ENCODE data around the gene NFYC. TPM values are rescaled to one million over a fixed set of nuclear protein-coding genes. Genes with fewer than 3 reads are reported as not detected.

NFYC gene
- total RNA-seq, 2 donors from 2014 or later: 43.6 to 59.0 TPM

DNA sequence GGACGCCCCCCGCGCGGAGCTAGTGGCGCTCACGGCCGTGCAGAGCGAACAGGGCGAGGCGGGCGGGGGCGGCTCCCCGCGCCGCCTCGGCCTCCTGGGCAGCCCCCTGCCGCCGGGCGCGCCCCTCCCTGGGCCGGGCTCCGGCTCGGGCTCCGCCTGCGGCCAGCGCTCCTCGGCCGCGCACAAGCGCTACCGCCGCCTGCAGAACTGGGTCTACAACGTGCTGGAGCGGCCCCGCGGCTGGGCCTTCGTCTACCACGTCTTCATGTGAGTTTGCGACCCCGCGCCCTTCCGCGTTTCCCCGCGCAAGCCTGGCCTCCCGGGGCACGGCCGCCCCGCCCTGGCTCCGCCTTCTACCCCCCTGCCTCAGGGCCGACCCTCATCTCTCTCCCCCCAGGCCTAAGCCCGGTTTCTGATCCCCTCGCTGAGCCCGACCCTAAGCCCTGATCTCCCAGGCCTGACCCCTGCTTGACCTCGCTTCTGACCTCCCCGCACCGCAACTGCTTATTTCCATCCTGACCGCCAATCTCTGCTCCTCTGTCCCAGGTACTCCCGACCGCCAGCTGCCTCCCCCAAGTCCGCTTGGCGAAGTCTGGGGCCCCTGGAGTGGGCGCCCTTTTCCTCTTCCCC lies 92.8 kb downstream of the NFYC start:
- 14 to 15% methylated on average over 35 to 63 of the region's 63 CpGs for WGBS, 2 experiments (ENCODE audit: insufficient coverage in 1 of 2, insufficient read length in 1 of 2)
- DNase-seq: peak; percentile 81
- Histone ChIP-seq H3K36me3 (ENCODE audit: control insufficient read depth, insufficient read depth, low read length) (no peaks in the 10 kb centered on the region), H3K27ac (ENCODE audit: low read depth, low read length) (no peak overlapping the region), H3K9me3 (ENCODE audit: control insufficient read depth, low read length) (no peaks in the 10 kb centered on the region), H3K4me3 (ENCODE audit: low read length) (no peak overlapping the region), H3K27me3 (ENCODE audit: control insufficient read depth, insufficient read depth, low read length, poor library complexity, severe bottlenecking) (peaks cover 55% of the 10 kb centered on the region), H3K9ac (ENCODE audit: extremely low read depth, low read length, poor library complexity, severe bottlenecking) (no peak overlapping the region), H3K4me1 (ENCODE audit: control insufficient read depth, insufficient read depth, low read length) (no peaks in the 10 kb centered on the region)
- no peak overlapping the region for H3K27ac Mint-ChIP-seq
- H3K4me1 Mint-ChIP-seq: peaks cover 13% of the 10 kb centered on the region
- TF ChIP-seq, protein P1, sequence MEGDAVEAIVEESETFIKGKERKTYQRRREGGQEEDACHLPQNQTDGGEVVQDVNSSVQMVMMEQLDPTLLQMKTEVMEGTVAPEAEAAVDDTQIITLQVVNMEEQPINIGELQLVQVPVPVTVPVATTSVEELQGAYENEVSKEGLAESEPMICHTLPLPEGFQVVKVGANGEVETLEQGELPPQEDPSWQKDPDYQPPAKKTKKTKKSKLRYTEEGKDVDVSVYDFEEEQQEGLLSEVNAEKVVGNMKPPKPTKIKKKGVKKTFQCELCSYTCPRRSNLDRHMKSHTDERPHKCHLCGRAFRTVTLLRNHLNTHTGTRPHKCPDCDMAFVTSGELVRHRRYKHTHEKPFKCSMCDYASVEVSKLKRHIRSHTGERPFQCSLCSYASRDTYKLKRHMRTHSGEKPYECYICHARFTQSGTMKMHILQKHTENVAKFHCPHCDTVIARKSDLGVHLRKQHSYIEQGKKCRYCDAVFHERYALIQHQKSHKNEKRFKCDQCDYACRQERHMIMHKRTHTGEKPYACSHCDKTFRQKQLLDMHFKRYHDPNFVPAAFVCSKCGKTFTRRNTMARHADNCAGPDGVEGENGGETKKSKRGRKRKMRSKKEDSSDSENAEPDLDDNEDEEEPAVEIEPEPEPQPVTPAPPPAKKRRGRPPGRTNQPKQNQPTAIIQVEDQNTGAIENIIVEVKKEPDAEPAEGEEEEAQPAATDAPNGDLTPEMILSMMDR (conservative IDR thresholded peaks at IDR 0.05): no peak
- H3K27me3 Mint-ChIP-seq (ENCODE audit: insufficient read depth): peaks cover 73% of the 10 kb centered on the region
- peak overlapping the region; percentile 57 for H3K4me3 Mint-ChIP-seq
- H3K9me3 Mint-ChIP-seq: no peaks in the 10 kb centered on the region
- no peaks in the 10 kb centered on the region for H3K36me3 Mint-ChIP-seq (ENCODE audit: low read depth)

DNA sequence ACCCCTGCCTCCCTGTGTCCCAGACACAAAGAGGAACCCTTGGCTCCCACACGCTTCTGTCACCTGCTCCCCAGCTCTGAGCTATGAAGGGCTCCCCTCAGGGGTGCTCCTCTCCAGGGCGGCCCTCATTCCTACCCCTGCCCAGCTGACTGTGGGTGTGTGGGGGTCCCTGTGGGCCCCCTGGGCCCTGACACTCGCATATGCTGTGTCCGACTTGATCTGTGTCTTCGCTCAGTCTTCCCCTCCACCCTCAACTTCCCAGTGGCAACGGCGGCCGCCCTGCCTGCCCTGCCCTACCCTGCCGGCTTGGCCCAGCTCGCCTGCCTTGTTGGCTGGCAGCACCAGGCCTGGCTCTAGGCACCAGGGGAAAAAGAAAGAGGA lies 93.3 kb downstream of the NFYC start:
- Histone ChIP-seq H3K4me3 (ENCODE audit: low read length) (no peak overlapping the region), H3K9ac (ENCODE audit: extremely low read depth, low read length, poor library complexity, severe bottlenecking) (no peak overlapping the region), H3K9me3 (ENCODE audit: control insufficient read depth, low read length) (no peaks in the 10 kb centered on the region), H3K27me3 (ENCODE audit: control insufficient read depth, insufficient read depth, low read length, poor library complexity, severe bottlenecking) (peaks cover 55% of the 10 kb centered on the region), H3K4me1 (ENCODE audit: control insufficient read depth, insufficient read depth, low read length) (no peaks in the 10 kb centered on the region), H3K36me3 (ENCODE audit: control insufficient read depth, insufficient read depth, low read length) (no peaks in the 10 kb centered on the region), H3K27ac (ENCODE audit: low read depth, low read length) (no peak overlapping the region)
- no peak overlapping the region for H3K27ac Mint-ChIP-seq
- no peak for DNase-seq
- WGBS, 2 experiments (ENCODE audit: insufficient coverage in 1 of 2, insufficient read length in 1 of 2): 91% methylated on average over 10 of the region's 10 CpGs; no CpG with 5 or more reads in 1 of the 2 experiments
- H3K36me3 Mint-ChIP-seq (ENCODE audit: low read depth): no peaks in the 10 kb centered on the region
- no peaks in the 10 kb centered on the region for H3K9me3 Mint-ChIP-seq
- H3K4me1 Mint-ChIP-seq: peaks cover 13% of the 10 kb centered on the region
- H3K27me3 Mint-ChIP-seq (ENCODE audit: insufficient read depth): peaks cover 75% of the 10 kb centered on the region
- TF ChIP-seq, protein P1 (conservative IDR thresholded peaks at IDR 0.05): no peak
- H3K4me3 Mint-ChIP-seq: peak overlapping the region; percentile 57

DNA sequence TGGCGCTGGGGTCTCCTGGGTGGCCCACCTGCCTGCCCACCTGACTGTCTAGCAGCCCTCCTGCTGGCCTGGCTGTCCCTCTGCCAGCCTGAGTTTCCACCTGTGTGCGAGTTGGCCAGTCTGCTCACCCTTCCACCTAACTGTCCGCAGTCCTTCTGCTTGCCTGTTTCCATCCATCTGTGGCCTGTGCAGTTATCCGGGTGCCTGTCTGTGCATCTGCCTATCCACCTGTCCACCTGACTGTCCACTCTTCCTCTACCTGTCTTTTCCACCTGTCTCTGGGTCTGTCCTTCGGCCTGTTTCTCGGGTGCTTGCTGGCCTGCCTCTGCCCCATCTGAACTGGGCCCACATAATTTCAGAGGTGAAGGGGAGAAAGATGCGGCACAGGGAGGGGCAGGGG lies 93.9 kb downstream of the NFYC start:
- Mint-ChIP-seq H3K27ac (no peak overlapping the region), H3K9me3 (no peaks in the 10 kb centered on the region), H3K4me3 (no peak overlapping the region), H3K4me1 (peaks cover 13% of the 10 kb centered on the region), H3K36me3 (ENCODE audit: low read depth) (no peaks in the 10 kb centered on the region), H3K27me3 (ENCODE audit: insufficient read depth) (peaks cover 73% of the 10 kb centered on the region)
- no peaks in the 10 kb centered on the region for H3K4me1 ChIP-seq (ENCODE audit: control insufficient read depth, insufficient read depth, low read length)
- no peak overlapping the region for H3K4me3 ChIP-seq (ENCODE audit: low read length)
- WGBS, 2 experiments (ENCODE audit: insufficient coverage in 1 of 2, insufficient read length in 1 of 2): 88 to 92% methylated on average over 6 to 7 of the region's 7 CpGs
- H3K9me3 ChIP-seq (ENCODE audit: control insufficient read depth, low read length): no peaks in the 10 kb centered on the region
- H3K27me3 ChIP-seq (ENCODE audit: control insufficient read depth, insufficient read depth, low read length, poor library complexity, severe bottlenecking): peaks cover 54% of the 10 kb centered on the region
- H3K36me3 ChIP-seq (ENCODE audit: control insufficient read depth, insufficient read depth, low read length): no peaks in the 10 kb centered on the region
- no peak overlapping the region for H3K27ac ChIP-seq (ENCODE audit: low read depth, low read length)
- no peak overlapping the region for H3K9ac ChIP-seq (ENCODE audit: extremely low read depth, low read length, poor library complexity, severe bottlenecking)
- TF ChIP-seq, protein P1 (conservative IDR thresholded peaks at IDR 0.05): no peak
- DNase-seq: no peak
